ENCODE results near the gene ZNF557. TPM values are rescaled to one million over a fixed set of nuclear protein-coding genes. Genes with fewer than 3 reads are reported as not detected.

Gene ZNF557
- total and polyA plus RNA-seq, 8 donors = 1.3 to 41.4 (median 7.9) TPM

GRCh38 chr19:7130043-7130442, 60.5 kb downstream of the ZNF557 start:
- Histone ChIP-seq H3K4me3 (no peak overlapping the region), H3K36me3 (peaks cover 41 to 88% (median 80%) of the 10 kb centered on the region in 4 donors), H3K9me3 (peaks cover 12 to 20% (median 19%) of the 10 kb centered on the region in 4 donors), H3K4me1 (peaks cover 0 to 11% (median 3%) of the 10 kb centered on the region in 4 donors), H3K27ac (no peak overlapping the region), H3K27me3 (no peaks in the 10 kb centered on the region)
- 82 to 100% (median 100%) methylated on average over 1 of the region's 1 CpG for WGBS, 5 donors
- intact Hi-C loops (cut with DNase I; ENCODE audit: low total_unique reads) = no loop called here
- no peak for DNase-seq
- no peak for TF ChIP-seq CTCF (IDR thresholded peaks at IDR 0.05)
- no peak for TF ChIP-seq EP300 (IDR thresholded peaks at IDR 0.05)
- TF ChIP-seq POLR2AphosphoS5 (IDR thresholded peaks at IDR 0.05) = no peak
- TF ChIP-seq POLR2A (IDR thresholded peaks at IDR 0.05) = no peak

GRCh38 chr19:7132054-7132453, 62.6 kb downstream of the ZNF557 start:
- intact Hi-C loops (cut with DNase I; ENCODE audit: low total_unique reads) = no loop called here
- no peak for TF ChIP-seq POLR2AphosphoS5 (IDR thresholded peaks at IDR 0.05)
- TF ChIP-seq EP300 (IDR thresholded peaks at IDR 0.05) = no peak
- TF ChIP-seq CTCF (IDR thresholded peaks at IDR 0.05) = no peak
- TF ChIP-seq POLR2A (IDR thresholded peaks at IDR 0.05) = no peak
- Histone ChIP-seq H3K36me3 (peaks cover 21 to 77% (median 74%) of the 10 kb centered on the region in 4 donors), H3K27ac (no peak overlapping the region), H3K4me1 (peaks cover 0 to 16% (median 5%) of the 10 kb centered on the region in 4 donors), H3K9me3 (peaks cover 0 to 1% (median under 1%) of the 10 kb centered on the region in 4 donors), H3K27me3 (no peaks in the 10 kb centered on the region), H3K4me3 (no peak overlapping the region)
- WGBS, 5 donors = 97 to 98% (median 98%) methylated on average over 16 of the region's 16 CpGs
- no peak for DNase-seq

- intact Hi-C loops (cut with DNase I; ENCODE audit: low total_unique reads) = no loop called here
- Histone ChIP-seq H3K36me3 (peaks cover 18 to 74% (median 71%) of the 10 kb centered on the region in 4 donors), H3K9me3 (no peaks in the 10 kb centered on the region), H3K27ac (no peak overlapping the region), H3K4me1 (peaks cover 0 to 16% (median 5%) of the 10 kb centered on the region in 4 donors), H3K27me3 (no peaks in the 10 kb centered on the region), H3K4me3 (no peak overlapping the region)
- WGBS, 5 donors = 53 to 86% (median 69%) methylated on average over 1 to 2 of the region's 2 CpGs
- DNase-seq = no peak
- no peak for TF ChIP-seq CTCF (IDR thresholded peaks at IDR 0.05)
- TF ChIP-seq EP300 (IDR thresholded peaks at IDR 0.05) = no peak
- no peak for TF ChIP-seq POLR2A (IDR thresholded peaks at IDR 0.05)
- no peak for TF ChIP-seq POLR2AphosphoS5 (IDR thresholded peaks at IDR 0.05)
Observed at GRCh38 chr19:7137120-7137519, 67.6 kb downstream of the ZNF557 start.

Other genes starting within 250 kb of the ZNF557 start
- gene ADGRE1, start 182.1 kb upstream of the ZNF557 start, total RNA-seq = 1 to 10 TPM in 1 of 5 donors, under 1 TPM in 1, not detected in 3; 0.37 to 5.8 TPM
- under 1 TPM in 2 of 3 donors, not detected in 1; 0.30 to 0.44 TPM for gene ADGRE1, start 182.1 kb upstream of the ZNF557 start, polyA plus RNA-seq
- gene MBD3L2B, start 48.3 kb upstream of the ZNF557 start, total RNA-seq = not detected
- gene MBD3L2B, start 48.3 kb upstream of the ZNF557 start, polyA plus RNA-seq = not detected
- gene MBD3L5, start 39.1 kb upstream of the ZNF557 start, total RNA-seq = not detected
- not detected for gene MBD3L5, start 39.1 kb upstream of the ZNF557 start, polyA plus RNA-seq
- not detected for gene MBD3L4, start 29.5 kb upstream of the ZNF557 start, total RNA-seq
- not detected for gene MBD3L4, start 29.5 kb upstream of the ZNF557 start, polyA plus RNA-seq
- gene MBD3L2, start 20.4 kb upstream of the ZNF557 start, total RNA-seq = not detected
- gene MBD3L2, start 20.4 kb upstream of the ZNF557 start, polyA plus RNA-seq = not detected
- gene MBD3L3, start 11.0 kb upstream of the ZNF557 start, total RNA-seq = not detected
- not detected for gene MBD3L3, start 11.0 kb upstream of the ZNF557 start, polyA plus RNA-seq
- gene INSR, start 224.7 kb downstream of the ZNF557 start, total RNA-seq = 100 to 1,000 TPM in 2 of 5 donors, 10 to 100 TPM in 3; 50.4 to 513 (median 90.4) TPM
- gene INSR, start 224.7 kb downstream of the ZNF557 start, polyA plus RNA-seq = 1 to 10 TPM; 4.4 to 7.8 (median 6.1) TPM

All from stomach (tissue), 9 donors.